Measurements from ENCODE around the gene INAVA. TPM values are rescaled to one million over a fixed set of nuclear protein-coding genes. Genes with fewer than 3 reads are reported as not detected.
"Not testable (repeated sequence)": the region's sequence is repeated elsewhere in the genome, so short reads cannot be mapped to it uniquely, and the experiment has no call there.

INAVA gene
- total RNA-seq, 1 experiment from 2014 or later, result 1.1 TPM

DNA sequence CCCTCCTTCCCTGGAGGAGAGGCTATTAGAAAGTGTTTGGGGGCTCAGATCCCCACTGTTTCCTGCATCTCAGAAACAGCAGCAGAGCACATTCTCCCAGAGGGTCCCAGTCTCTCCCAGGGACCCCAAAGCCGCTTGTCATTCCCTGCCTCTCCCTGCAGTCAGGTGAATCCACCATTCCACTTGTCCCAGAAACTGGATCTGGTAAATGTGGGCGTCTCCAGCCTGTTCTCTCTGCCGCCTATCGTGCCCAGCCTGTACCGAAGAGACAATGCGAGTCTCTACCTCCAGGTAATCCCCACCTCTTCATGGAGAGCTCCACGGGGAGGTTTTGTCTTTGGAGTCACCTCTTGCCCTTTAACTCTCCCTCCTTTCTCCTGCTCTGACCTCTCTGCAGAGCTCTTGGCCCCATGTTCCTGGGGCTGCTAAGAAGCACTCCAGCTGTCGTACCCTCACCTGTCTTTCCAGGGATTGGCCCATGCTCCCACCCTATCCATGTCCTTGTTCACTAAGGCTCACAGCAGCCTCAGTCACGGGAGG, 26.9 kb downstream of the INAVA start:
- DNase-seq (ENCODE audit: low spot score), result no peak

DNA sequence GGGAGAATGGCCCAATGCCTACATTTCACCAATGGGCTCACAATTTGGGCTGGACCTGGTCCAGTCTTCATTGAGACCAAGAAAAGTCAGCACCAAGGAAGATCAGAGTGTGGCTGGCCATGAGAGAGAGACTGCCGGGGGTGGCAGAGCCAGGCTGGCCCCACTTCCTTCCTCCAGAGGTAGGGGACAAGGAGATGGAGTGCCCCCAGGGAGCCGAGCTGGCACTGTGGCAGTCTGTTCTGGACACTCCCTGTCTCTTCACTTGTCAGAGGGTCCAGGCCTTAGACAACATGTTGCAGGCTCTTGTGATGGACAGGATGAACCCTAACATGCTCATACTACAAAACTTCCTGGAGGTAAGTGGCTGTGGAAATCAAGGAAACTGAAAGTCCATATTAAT, 27.7 kb downstream of the INAVA start:
- no peak for DNase-seq (ENCODE audit: low spot score)

DNA sequence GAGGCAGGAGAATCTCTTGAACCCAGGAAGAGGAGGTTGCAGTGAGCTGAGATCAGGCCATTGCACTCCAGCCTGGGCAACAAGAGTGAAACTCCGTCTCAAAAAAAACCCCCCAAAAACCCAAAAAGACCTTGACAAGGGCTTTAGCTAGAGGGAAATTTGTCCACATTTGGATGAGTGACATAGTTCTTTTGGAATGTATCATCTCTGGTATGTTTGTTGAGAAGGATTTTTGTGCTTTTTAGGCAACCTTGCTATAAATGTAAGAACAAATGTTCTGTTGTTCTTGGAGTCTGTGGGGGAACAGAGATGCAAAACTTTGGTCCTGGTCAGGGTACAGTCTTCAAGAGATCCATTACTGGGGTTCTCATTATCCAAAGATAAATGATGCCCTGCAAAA, 28.9 kb downstream of the INAVA start:
- DNase-seq (ENCODE audit: low spot score), result no peak

DNA sequence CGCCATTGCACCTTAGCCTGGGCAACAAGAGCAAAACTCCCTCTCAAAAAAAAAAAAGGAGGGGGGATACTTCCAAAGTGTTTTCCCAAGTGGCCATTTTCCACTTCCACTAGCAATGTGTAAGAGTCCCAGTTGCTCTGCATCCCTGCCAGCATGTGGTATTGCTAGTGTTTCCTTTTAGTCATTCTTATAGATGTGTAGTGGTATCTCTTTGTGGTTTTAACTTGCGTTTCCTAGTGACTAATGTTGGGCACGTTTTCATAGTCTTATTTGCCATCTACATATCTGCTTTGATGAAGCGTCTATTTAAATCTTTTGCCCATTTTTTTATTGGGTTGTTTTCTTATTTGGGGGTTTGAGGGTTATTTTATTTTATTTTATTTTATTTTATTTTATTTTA, 31.1 kb downstream of the INAVA start:
- DNase-seq (ENCODE audit: low spot score), result no peak

DNA sequence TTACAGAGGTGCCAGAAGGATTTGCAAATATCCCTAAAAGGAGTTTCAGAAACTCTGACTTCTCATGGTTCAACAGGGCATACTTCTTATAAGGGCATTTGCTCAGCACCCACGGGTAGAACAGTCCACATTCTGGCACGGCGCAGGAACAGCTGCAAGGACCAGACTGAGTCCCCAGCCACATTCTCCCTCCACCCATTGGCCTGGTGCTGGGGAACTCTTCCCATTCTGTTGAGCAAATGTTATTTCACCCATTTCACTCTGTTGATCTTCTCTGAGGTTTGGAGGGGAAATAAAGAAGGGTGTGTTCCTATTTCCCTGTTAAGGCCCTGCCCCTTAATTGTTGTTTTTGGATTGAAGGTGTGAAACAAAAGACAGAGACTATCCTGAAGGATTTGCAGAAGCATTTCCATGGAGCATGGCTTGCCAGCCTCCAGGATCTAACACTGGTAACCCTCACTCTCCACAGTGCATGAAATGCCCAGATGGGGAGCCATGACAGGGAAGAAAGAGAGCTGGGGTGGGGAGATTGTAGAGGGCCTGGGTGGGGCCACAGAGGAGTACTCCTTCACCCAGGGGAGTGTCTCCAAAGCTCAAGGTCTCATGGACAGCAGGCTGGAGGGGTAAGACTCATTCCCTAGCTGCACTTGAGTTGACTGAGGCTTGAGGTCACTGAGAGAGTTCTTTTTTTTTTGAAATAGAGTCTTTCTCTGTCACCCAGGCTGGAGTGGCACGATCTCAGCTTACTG, 35.0 kb downstream of the INAVA start:
- DNase-seq (ENCODE audit: low spot score), result no peak

DNA sequence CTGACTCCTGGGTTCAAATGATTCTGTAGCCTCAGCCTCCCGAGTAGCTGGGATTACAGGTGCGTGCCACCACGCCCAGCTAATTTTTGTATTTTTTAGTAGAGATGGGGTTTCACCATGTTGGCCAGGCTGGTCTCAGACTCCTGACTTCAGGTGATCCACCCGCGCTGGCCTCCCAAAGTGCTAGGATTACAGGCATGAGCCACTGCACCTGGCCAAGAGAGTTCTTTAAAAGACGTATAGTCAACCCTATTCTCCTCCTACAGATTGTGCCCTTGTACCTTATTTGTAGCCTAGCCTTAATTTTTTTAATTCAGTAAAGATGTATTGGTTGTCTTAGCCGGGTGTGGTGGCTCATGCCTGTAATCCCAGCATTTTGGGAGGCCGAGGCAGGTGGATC, 35.6 kb downstream of the INAVA start:
- DNase-seq (ENCODE audit: low spot score), result not testable (repeated sequence)

DNA sequence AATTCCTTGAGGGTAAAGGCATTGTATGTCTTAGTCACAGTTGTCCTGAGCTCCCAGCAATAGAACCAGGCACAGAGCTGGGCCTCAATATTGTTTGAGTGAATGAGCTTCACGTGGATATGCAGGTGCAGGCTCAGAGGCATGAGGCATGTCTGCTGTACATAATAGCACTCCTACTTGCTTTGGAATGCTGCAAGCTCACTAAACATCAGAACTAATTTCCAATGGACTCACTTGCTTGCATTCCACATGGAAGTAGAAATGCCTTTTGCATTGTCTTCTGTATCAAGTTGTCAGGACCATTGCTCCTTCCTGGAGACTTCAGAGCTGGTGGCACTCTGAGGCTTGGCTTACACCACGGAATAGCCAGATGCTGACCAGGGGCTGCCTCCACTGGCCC, 37.1 kb downstream of the INAVA start:
- DNase-seq (ENCODE audit: low spot score), result no peak

DNA sequence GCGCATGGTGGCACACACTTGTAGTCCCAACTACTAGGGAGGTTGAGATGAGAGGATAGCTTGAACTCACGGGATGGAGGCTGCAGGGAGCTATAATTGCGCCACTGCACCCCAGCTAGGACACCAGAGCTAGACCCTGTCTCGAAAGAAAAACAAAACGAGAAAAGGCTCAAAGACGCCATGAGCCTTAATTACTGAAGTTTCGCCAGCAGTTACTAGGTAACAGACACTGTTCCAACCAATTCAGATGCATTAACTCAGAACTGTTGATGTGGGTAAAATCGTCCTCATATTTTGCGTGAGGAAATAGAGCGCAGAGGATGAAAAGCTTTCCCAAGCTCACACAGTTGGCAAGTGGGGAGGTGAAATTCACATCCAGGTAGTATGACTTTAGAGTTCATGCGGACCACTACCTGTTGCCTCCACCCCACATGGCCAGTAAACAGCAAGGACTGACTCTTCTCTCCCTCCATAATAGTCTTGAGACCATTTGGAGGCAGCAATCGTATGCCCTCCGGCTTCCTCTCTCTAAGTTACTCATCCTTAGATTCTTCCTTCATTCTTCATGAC, 40.1 kb downstream of the INAVA start:
- no peak for DNase-seq (ENCODE audit: low spot score)

DNA sequence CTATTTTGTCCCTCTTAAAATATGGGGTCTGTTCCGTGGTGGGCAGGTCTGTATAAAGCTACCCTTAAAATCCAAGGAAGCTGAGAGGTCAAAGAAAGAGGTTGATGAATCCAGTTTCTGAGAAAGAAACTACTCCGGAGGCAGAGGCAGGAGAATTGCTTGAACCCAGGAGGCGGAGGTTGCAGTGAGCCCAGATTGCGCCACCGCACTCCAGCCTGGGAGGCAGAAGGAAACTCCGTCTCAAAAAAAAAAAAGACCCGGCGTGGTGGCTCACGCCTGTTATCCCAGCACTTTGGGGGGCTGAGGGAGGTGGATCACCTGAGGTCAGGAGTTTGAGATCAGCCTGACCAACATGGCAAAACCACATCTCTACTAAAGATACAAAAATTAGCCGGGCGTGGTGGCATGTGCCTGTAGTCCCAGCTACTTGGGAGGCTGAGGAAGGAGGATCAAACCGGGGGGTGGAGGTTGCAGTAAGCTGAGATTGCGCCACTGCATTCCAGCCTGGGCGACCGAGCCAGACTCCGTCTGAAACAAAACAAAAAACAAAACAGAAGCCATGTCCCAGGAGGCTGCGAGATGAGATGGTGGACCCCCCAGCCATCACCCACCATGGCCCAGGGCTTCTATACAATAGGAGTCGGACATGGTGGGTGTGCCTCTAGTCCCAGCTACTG, 40.7 kb downstream of the INAVA start:
- not testable (repeated sequence) for DNase-seq (ENCODE audit: low spot score)

DNA sequence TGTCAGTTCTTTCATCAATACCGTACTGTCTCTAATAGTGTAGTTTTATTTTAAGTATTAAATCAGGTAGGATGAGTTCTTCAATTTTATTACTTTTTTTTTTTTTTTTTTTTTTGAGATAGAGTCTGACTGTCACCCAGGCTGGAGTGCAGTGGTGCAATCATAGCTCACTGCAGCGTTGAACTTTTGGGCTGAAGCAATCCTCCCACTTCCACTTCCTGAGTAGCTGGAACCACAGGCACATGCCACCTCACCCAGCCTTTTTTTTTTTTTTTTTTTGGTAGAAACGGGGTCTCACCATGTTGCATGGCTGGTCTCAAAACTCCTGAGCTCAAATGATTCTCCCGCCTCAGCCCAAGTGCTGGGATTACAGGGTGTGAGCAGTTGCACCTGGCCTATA, 44.3 kb downstream of the INAVA start:
- no peak for DNase-seq (ENCODE audit: low spot score)

DNA sequence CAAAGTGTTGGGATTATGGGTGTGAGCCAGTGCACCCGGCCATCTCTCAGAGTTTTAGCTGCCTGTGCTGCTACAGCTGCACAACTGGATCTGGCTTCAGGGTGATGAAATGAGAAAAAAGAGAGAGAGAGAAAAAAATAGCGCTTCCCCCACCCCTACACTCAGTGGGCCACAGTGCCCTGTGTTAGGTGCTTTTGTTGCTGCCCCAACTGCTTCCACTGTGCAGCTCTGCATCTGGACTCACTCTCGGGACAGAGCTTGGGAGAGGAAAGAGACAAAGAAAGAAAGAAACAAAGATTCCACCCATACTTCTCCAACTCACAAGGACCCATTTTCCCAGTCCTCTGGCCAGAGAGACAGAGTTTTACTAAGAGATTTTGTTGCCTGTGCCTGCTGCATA, 50.4 kb downstream of the INAVA start:
- DNase-seq (ENCODE audit: low spot score), result no peak

DNA sequence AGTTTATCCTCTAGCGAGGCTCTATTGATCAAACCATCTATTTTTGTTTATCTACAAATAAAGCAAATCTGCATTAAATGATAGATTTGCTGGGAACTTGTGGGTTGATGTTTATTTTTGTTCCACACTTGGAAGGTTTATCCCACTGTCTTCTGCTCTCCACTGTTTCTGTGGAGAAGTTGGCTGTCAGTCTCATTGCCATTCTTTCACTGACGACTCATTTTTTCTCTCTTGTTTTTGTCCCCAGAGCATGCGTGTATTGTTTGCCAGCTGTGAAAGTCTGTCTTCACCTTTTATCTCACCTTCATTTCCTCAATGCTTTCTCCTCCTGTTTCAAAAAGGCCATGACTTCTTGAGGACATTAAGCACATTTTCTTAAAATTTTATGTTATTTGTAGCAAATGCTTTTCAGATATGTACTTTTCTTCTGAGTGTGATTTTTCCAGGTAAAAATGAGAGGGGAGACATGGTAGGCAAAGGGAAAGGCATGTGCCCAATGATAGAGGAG, 52.4 kb downstream of the INAVA start:
- DNase-seq (ENCODE audit: low spot score), result no peak

DNA sequence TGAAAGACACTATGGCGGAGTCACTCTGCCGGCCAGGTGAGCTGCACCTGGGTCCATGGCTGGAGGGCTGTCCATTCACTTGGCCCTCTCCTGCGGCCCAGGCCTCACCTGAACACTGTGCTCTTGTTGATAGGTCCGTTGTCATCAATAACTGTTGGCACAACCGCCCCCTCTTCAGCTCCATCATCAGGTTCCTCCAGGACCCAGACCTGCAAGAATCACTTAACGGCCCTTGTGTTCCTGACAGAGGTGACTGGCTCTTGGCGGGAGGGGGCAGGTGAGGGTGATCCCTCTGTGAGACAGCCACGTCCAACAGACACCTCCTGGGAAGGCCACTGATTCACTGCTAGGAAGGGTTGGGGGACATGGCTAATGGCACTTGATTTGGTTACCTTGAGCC, 54.9 kb downstream of the INAVA start:
- no peak for DNase-seq (ENCODE audit: low spot score)

DNA sequence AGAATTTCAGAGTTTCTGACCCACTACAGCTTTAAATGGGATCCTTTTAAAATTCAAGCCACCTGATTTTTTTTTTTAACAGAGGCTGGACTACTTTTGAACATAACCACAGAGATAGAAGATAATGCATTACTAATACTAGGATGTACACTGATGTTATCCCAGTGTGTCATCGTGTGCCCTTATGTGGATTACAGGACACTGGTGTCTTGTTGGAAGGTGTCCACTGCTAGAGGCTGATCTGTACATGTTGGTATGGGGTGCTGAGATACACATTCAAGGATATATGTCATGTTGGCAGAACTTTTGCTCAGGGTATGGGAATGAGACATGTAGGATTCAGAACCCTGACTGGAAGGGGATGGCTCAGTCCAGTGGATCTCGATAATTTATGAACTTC, 56.3 kb downstream of the INAVA start:
- DNase-seq (ENCODE audit: low spot score), result no peak

DNA sequence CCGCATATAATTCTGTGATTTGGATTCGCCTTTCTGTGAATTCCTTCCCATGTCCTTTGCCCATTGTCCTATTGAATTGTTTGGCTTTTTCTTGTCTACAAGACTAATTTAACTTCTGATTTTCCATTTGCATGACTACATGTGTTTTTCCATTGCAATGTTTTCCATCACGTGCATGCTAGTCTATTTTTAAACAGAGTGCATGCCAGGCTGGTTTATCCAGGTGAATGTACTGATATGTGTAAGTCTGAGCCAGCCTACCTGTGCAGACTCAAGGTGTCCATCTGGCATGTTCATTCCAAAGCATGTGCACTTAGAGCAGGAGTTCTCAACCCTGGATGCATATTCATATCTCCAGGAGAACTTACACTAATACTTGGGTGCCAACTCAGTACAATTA, 59.7 kb downstream of the INAVA start:
- no peak for DNase-seq (ENCODE audit: low spot score)

DNA sequence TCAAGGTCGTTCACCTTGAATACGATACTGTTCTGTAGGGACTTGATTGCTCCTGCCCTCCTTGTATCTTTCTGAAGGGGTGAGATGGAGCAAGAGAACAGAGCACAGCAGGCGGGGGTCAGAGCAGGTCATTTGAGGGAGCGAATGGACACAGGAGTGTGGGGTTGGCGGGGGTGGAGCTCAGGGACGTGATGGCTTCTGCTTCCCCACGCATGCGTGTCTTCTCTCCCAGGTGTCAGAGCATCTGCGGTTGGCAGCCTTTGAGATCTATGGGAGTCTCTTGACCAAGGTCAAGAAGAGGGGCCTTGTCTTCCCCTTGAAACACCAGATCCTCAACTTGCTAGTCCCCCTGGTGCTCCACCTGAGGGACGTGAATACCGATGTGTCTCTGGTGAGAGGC, 63.9 kb downstream of the INAVA start:
- no peak for DNase-seq (ENCODE audit: low spot score)

DNA sequence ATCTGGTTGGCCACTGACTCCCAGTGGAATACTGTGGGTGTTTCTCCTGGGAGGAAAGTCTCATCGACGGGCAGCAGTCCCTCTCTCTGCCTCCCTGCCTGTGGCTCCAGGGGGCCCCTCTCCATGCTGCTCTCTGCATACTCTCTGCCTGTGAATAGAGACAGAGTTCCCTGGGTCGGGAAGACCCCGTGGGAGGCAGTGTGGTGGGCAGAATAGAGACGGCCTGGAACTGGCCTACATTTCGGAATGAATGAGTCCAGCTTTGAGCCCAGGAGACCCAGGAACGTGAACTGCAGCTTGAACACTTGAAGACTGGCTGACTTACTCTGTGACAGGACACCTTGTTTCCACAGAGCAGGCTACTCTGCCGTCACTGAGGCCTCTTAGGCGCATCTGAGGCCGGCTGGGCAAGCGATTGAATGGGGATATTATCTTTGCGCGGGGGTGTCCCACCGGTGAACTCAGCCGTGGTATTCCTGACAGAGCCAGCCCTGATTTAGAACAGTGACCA, 64.8 kb downstream of the INAVA start:
- DNase-seq (ENCODE audit: low spot score), result no peak

DNA sequence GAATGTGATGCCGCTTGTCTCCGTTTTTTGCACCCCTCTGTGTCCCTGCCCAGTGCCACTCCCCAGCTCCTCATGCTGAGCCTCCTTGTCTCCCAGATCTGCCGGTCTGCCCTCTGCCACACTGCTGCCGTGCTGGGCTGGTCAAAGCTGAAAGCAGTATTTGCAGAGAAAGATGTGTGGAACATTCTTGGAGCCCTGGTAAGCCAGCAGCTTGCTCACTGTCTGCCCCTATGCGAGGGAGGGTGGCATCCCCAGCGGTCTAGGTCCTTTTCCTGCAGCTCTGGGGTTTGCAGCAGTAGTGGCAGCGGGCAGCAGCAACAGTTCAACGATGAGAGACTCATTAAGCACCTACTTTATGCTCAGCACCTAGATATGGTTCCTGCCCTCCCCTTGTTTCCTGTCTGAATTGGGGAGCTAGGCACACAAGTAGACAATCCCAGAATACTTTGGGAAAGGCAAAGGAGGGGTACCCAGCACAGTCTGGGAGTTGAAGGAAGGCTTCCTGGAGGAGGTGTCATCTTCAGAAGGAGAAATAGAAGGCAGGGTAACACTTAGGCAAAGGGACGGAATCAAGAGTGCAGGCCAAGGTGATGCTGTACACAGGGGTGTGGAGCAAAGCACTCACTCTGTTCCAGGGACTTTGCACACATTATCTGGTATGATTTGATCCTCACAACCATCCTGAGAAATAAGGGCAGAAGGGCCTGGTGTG, 65.7 kb downstream of the INAVA start:
- no peak for DNase-seq (ENCODE audit: low spot score)

DNA sequence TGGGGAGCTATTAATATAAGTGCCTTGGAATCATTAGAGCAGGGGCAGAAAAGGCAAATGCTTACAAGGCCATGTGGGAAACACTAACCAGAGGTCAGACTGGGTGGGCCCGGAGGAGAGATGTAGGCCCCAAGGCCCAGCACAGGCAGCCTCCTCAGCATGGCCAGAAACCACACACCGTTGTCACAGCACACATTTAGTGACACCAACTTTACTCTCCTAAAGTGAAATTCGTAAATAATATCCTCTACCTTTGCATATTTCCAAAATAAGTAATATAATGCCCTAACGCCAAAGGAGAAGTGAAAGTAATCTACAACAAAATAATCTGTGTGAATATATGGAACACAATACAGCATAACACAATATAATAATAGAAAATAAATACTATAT, 66.2 kb downstream of the INAVA start:
- no peak for DNase-seq (ENCODE audit: low spot score)

DNA sequence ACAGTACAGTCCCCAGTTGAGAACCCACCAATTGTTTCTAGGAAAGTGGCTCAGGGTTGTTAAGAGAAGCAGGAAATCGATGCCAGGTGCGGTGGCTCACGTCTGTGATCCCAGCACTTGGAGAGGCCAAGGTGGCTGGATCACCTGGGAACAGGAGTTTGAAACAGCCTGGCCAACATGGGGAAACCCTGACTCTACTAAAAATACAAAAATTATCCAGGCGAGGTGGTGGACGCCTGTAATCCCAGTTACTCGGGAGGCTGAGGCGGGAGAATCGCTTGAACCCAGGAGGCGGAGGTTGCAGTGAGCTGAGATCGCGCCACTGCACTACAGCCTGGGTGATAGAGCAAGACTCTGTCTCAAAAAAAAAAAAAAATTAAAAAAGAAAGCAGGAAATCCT, 67.5 kb downstream of the INAVA start:
- DNase-seq (ENCODE audit: low spot score), result not testable (repeated sequence)

DNA sequence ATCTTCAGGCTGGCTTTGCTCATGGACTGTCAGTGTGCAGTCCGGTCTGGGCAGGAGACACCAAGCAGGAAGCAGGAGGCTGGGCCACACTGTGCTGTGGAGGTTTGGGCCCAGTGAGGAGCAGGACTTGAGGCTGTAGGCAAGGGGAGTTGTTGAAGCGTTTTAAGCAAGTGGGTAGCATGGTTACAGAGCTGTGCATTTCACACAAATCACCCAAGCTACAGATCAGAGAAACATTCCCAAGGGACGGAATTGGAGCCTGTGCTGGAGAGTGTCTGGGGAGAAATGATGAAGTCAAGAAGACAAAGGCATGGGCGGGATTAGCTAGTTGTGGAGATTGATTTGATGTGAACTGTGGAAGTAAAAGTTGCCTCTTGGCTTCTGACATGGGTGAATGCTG, 67.9 kb downstream of the INAVA start:
- no peak for DNase-seq (ENCODE audit: low spot score)

DNA sequence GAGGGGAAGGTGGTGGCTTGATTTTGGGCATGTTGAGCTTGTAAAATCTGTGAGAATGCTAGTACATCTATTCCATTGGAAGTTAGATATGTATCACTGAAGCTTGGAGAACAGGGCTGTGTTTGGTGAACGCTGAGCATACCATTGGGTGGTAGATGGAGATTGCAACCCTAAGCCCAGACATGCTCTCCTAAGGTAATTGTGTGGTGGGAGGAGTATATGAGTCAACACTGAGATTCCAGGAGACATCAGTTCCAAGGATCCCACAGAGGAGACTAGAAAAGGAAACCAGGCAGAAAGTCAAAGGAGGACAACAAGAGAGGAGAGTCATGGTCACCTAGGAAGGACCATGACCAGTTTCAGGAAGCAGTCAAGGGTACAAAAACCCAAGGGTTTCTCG, 68.4 kb downstream of the INAVA start:
- DNase-seq (ENCODE audit: low spot score), result no peak
